Activated CD4-positive, CD25-positive, alpha-beta regulatory T cell treated with anti-CD3 and anti-CD28 coated beads, Interleukin-2, amount 50 U/mL, for 24 hours (primary cell): Measurements from ENCODE around the gene UGP2.
A peak's percentile ranks its signal among the peaks of the same experiment; 100 is the strongest.

ENCODE experiments used
- ATAC-seq, 2 donors: fragments of 150-1000 bp; cut with Tn5 transposase; one replicate each; pipeline ENCODE4 v1.10.0; 2021; ENCODE audit warnings: mild to moderate bottlenecking in 1 of 2, moderate library complexity in 1 of 2

UGP2 gene

GRCh38 chr2:63866009-63866709 is 24.5 kb downstream of the UGP2 start:
- peak in 1 of 2 donors; percentile 46 for ATAC-seq

- no peak for ATAC-seq
Observed at GRCh38 chr2:63870679-63871078, 29.0 kb downstream of the UGP2 start.

- no peak for ATAC-seq
Observed at GRCh38 chr2:63871864-63872263, 30.2 kb downstream of the UGP2 start.

GRCh38 chr2:63872571-63873328 is 31.1 kb downstream of the UGP2 start:
- ATAC-seq, result no peak

GRCh38 chr2:63874204-63875130 is 32.8 kb downstream of the UGP2 start:
- ATAC-seq, result no peak

- no peak for ATAC-seq
Observed at GRCh38 chr2:63875131-63875527, 33.4 kb downstream of the UGP2 start.

GRCh38 chr2:63875559-63876245 is 34.0 kb downstream of the UGP2 start:
- peak in 1 of 2 donors; percentile 36 for ATAC-seq

GRCh38 chr2:63876311-63876710 is 34.6 kb downstream of the UGP2 start:
- ATAC-seq, result no peak

GRCh38 chr2:63878486-63878885 is 36.8 kb downstream of the UGP2 start:
- no peak for ATAC-seq

GRCh38 chr2:63879876-63880433 is 38.3 kb downstream of the UGP2 start:
- no peak for ATAC-seq

GRCh38 chr2:63880625-63881024 is 38.9 kb downstream of the UGP2 start:
- no peak for ATAC-seq

- no peak for ATAC-seq
Observed at GRCh38 chr2:63881205-63881604, 39.5 kb downstream of the UGP2 start.

- ATAC-seq, result peak; percentile 56 to 72
Observed at GRCh38 chr2:63882395-63883105, 40.9 kb downstream of the UGP2 start.

GRCh38 chr2:63886445-63886844 is 44.7 kb downstream of the UGP2 start:
- ATAC-seq, result no peak

- ATAC-seq, result no peak
Observed at GRCh38 chr2:63888053-63888452, 46.4 kb downstream of the UGP2 start.

GRCh38 chr2:63888490-63889402 is 47.0 kb downstream of the UGP2 start:
- ATAC-seq, result peak; percentile 60 to 62

GRCh38 chr2:63890678-63891077 is 49.0 kb downstream of the UGP2 start:
- ATAC-seq, result no peak

GRCh38 chr2:63891488-63892030 is 49.9 kb downstream of the UGP2 start:
- no peak for ATAC-seq

- ATAC-seq, result no peak
Observed at GRCh38 chr2:63893163-63893562, 51.5 kb downstream of the UGP2 start.

- no peak for ATAC-seq
Observed at GRCh38 chr2:63894167-63894566, 52.5 kb downstream of the UGP2 start.
